ENCODE data around the gene ABL1.

ABL1 gene

DNA sequence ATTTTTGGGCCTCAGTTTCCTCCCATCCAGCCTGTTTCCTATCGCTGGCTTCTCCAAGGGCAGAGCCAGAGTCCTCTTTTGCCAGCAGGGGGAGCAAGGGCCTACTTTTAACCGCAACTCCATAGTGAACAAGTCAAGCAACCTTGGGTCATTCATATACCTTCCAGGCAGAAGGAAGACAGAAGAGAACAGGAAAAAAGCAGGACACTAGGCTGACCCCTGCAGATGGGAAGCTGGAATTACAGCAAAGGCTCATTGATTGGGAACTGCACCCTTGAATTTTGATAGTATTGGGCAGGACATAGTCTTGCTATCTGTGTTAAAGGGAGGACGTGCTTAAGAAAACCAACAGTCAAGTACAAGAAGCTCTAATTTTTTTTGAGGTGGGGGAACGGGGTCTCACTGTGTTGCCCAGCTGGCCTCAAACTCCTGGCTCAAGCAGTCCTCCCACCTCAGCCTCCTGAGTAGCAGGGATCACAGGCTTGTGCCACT, 31.5 kb downstream of the ABL1 start:
- peaks cover 47% of the 10 kb centered on the region for H3K36me3 ChIP-seq (ENCODE audit: control insufficient read depth, insufficient read depth, low read length)
- H3K4me1 ChIP-seq (ENCODE audit: control insufficient read depth, insufficient read depth, low read length), result no peaks in the 10 kb centered on the region
- no peaks in the 10 kb centered on the region for H3K9me3 ChIP-seq (ENCODE audit: control insufficient read depth, insufficient read depth, low read depth, low read length)
- H3K9ac ChIP-seq (ENCODE audit: low read length), result no peak overlapping the region
- no peak overlapping the region for H3K27ac ChIP-seq (ENCODE audit: low read depth, low read length)
- no peaks in the 10 kb centered on the region for H3K27me3 ChIP-seq (ENCODE audit: control insufficient read depth, insufficient read depth, low read length)
- no peak overlapping the region for H3K4me3 ChIP-seq (ENCODE audit: low read depth, low read length)

DNA sequence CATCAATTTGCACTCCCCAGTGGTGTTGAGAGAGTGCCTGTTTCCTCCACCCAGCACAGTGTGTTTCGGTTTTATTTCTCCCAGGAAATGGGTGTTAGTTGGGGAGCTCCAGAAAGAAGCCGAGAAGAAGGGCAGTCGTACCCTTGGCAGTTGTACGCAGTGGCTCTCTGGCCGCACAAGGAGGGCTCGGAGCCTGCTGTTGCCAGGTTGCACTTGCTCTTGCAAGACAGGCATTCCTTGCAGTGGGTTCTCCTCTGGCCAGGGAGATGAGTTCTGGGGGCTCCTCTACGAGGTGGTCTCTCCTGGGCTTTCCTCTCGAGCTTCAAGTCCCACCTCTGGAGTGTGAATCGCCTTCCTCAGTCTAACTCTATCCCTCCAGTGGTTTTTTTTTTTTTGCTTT, 32.5 kb downstream of the ABL1 start:
- Histone ChIP-seq H3K27me3 (ENCODE audit: control insufficient read depth, insufficient read depth, low read length) (no peaks in the 10 kb centered on the region), H3K27ac (ENCODE audit: low read depth, low read length) (no peak overlapping the region), H3K36me3 (ENCODE audit: control insufficient read depth, insufficient read depth, low read length) (peaks cover 52% of the 10 kb centered on the region), H3K4me3 (ENCODE audit: low read depth, low read length) (no peak overlapping the region), H3K9ac (ENCODE audit: low read length) (no peak overlapping the region), H3K9me3 (ENCODE audit: control insufficient read depth, insufficient read depth, low read depth, low read length) (no peaks in the 10 kb centered on the region), H3K4me1 (ENCODE audit: control insufficient read depth, insufficient read depth, low read length) (no peaks in the 10 kb centered on the region)

DNA sequence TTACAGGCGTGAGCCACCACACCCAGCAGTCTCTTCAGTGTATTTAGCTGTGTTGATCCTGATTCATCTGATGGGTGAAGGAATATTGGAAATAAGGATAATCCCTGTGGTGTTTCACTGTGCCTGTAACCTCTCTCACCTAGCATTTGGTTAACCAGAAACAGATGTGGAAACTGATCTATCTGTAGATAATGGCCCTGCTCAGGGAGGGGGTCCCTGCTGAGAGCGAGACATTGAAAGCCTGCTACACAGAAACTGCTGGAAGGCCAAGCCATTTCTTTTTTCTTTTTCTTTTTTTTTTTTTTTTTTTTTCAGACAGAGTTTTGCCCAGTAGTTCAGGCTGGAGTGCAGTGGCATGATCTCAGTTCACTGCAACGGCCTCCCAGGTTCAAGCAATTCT, 33.2 kb downstream of the ABL1 start:
- H3K27ac ChIP-seq (ENCODE audit: low read depth, low read length), result no peak overlapping the region
- no peak overlapping the region for H3K9ac ChIP-seq (ENCODE audit: low read length)
- no peak overlapping the region for H3K4me3 ChIP-seq (ENCODE audit: low read depth, low read length)
- H3K27me3 ChIP-seq (ENCODE audit: control insufficient read depth, insufficient read depth, low read length), result no peaks in the 10 kb centered on the region
- peaks cover 52% of the 10 kb centered on the region for H3K36me3 ChIP-seq (ENCODE audit: control insufficient read depth, insufficient read depth, low read length)
- no peaks in the 10 kb centered on the region for H3K4me1 ChIP-seq (ENCODE audit: control insufficient read depth, insufficient read depth, low read length)
- no peaks in the 10 kb centered on the region for H3K9me3 ChIP-seq (ENCODE audit: control insufficient read depth, insufficient read depth, low read depth, low read length)

DNA sequence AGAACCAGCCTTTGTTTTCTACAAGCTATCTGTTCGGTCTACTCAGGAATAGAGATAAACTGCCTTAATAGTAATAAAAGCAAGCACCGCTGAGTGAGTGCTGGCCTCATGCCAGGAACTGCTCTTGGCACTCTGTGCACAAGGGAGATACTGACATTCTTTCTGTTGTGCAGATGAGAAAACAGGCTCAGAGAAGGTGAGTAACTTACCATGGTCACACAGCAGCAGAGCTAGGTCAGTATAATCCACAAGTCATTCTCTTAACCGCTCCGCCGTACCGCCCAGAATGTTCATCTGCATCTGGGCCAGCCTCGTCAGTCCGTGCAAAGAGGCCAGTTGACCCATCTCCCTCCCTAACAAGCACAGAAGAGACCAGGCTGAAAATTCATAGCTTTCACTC, 34.2 kb downstream of the ABL1 start:
- Histone ChIP-seq H3K4me3 (ENCODE audit: low read depth, low read length) (no peak overlapping the region), H3K9me3 (ENCODE audit: control insufficient read depth, insufficient read depth, low read depth, low read length) (no peaks in the 10 kb centered on the region), H3K27ac (ENCODE audit: low read depth, low read length) (no peak overlapping the region), H3K4me1 (ENCODE audit: control insufficient read depth, insufficient read depth, low read length) (no peaks in the 10 kb centered on the region), H3K36me3 (ENCODE audit: control insufficient read depth, insufficient read depth, low read length) (peaks cover 56% of the 10 kb centered on the region), H3K9ac (ENCODE audit: low read length) (no peak overlapping the region), H3K27me3 (ENCODE audit: control insufficient read depth, insufficient read depth, low read length) (no peaks in the 10 kb centered on the region)

DNA sequence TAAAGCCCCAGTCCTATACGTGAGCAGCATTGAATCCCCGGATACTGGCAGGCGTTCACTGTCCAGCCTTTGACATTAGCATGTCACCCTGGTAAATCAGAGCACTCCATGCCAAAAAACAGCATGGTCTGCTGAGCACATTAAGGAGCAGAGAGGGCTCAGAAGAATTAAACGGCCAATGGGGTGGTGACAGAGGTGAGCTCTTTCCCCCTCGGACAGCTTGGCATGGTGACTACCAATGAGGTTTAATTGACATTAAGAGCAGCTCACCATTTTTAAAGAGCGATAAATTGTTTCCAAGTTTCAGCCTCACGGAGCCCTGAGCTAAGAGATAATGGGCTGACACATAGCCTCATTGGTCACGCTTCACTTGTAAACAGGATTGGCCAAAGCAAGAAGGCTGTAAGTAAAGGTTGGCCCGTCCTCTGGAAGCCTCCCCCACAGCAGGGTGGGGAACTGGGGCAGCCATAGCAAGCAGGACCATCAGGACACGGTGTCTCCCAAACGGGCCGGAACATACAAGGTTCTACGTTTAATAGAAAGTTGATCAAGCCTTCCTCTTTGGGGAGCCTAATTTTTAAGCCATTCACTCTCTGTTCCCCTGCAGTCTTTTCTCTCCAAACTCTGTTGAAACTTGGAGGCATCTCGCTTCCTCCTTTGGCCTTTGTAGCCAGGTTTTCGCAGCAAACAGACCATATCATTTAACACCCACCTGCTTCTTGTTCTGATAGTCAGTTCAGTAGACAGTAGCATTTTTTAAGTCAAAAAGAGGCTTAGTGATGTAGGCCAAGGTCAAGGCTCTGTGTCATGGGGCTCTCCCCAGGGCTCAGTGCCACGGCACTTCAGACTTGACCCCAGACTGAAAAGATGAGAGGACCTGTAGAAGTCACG, 35.7 kb downstream of the ABL1 start:
- H3K27me3 ChIP-seq (ENCODE audit: control insufficient read depth, insufficient read depth, low read length), result no peaks in the 10 kb centered on the region
- H3K9me3 ChIP-seq (ENCODE audit: control insufficient read depth, insufficient read depth, low read depth, low read length), result no peaks in the 10 kb centered on the region
- H3K4me3 ChIP-seq (ENCODE audit: low read depth, low read length), result no peak overlapping the region
- peaks cover 65% of the 10 kb centered on the region for H3K36me3 ChIP-seq (ENCODE audit: control insufficient read depth, insufficient read depth, low read length)
- no peak overlapping the region for H3K27ac ChIP-seq (ENCODE audit: low read depth, low read length)
- H3K4me1 ChIP-seq (ENCODE audit: control insufficient read depth, insufficient read depth, low read length), result no peaks in the 10 kb centered on the region
- H3K9ac ChIP-seq (ENCODE audit: low read length), result no peak overlapping the region

DNA sequence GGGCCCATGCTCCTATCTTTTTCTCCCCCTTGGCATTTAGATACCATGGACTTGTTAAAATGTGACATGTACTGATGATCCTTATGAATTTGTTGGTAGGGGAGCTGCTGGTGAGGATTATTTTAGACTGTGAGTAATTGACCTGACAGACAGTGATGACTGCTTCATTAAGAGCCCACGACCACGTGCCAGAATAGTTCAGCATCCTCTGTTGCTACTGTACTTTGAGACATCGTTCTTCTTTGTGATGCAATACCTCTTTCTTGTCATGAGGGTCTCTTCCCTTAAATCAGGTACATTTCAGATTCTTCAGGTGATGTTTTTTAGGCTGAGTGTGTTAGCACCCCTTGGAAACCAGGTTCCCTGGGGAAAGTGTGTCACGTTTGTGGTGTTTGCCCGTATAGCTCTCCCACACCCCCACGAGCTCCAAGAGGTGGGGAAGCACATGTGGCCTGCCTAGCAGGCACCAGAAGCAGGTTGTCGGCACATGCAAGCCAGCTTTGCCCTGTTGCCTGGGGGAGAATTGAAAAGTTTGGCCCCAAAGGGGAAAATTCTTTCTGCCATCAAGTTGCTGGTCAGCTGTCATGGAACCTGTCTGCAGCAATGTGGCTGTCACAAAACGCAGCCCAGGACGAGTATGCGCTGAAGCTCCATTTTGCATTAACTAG, 36.5 kb downstream of the ABL1 start:
- Histone ChIP-seq H3K36me3 (ENCODE audit: control insufficient read depth, insufficient read depth, low read length) (peaks cover 65% of the 10 kb centered on the region), H3K27me3 (ENCODE audit: control insufficient read depth, insufficient read depth, low read length) (no peaks in the 10 kb centered on the region), H3K4me1 (ENCODE audit: control insufficient read depth, insufficient read depth, low read length) (no peaks in the 10 kb centered on the region), H3K27ac (ENCODE audit: low read depth, low read length) (no peak overlapping the region), H3K9me3 (ENCODE audit: control insufficient read depth, insufficient read depth, low read depth, low read length) (no peaks in the 10 kb centered on the region), H3K4me3 (ENCODE audit: low read depth, low read length) (no peak overlapping the region), H3K9ac (ENCODE audit: low read length) (no peak overlapping the region)

DNA sequence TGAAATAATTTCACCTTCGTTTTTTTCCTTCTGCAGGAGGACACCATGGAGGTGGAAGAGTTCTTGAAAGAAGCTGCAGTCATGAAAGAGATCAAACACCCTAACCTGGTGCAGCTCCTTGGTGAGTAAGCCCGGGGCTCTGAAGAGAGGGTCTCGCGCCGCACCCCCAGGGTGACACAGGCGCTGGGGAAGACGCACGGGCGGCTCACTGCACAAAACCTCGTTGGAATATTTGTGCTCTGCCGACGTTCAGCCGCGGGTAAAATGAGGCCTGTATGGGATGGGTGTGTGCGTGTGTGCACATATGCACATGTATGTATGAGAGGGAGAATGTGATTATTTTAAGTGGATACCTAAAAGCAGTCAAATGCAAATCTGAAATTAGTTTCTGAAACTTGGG, 37.0 kb downstream of the ABL1 start:
- Histone ChIP-seq H3K4me1 (ENCODE audit: control insufficient read depth, insufficient read depth, low read length) (no peaks in the 10 kb centered on the region), H3K27ac (ENCODE audit: low read depth, low read length) (no peak overlapping the region), H3K27me3 (ENCODE audit: control insufficient read depth, insufficient read depth, low read length) (no peaks in the 10 kb centered on the region), H3K4me3 (ENCODE audit: low read depth, low read length) (no peak overlapping the region), H3K9me3 (ENCODE audit: control insufficient read depth, insufficient read depth, low read depth, low read length) (no peaks in the 10 kb centered on the region), H3K9ac (ENCODE audit: low read length) (no peak overlapping the region), H3K36me3 (ENCODE audit: control insufficient read depth, insufficient read depth, low read length) (peaks cover 68% of the 10 kb centered on the region)

DNA sequence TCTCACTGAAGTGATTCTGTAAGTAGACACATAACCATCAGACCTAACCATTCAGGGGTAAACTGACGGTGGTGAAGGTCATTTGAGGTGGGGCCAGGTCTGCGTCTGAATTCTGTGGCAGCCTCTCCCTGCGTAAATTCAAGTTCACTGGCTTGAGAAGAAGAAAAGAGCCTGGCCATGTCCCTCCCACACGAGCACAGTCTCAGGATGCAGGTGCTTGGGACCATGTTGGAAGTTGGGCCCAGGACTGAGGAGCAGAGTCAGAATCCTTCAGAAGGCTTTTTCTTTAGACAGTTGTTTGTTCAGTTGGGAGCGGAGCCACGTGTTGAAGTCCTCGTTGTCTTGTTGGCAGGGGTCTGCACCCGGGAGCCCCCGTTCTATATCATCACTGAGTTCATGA, 37.5 kb downstream of the ABL1 start:
- Histone ChIP-seq H3K27me3 (ENCODE audit: control insufficient read depth, insufficient read depth, low read length) (no peaks in the 10 kb centered on the region), H3K27ac (ENCODE audit: low read depth, low read length) (no peak overlapping the region), H3K9me3 (ENCODE audit: control insufficient read depth, insufficient read depth, low read depth, low read length) (no peaks in the 10 kb centered on the region), H3K4me3 (ENCODE audit: low read depth, low read length) (no peak overlapping the region), H3K36me3 (ENCODE audit: control insufficient read depth, insufficient read depth, low read length) (peaks cover 68% of the 10 kb centered on the region), H3K4me1 (ENCODE audit: control insufficient read depth, insufficient read depth, low read length) (no peaks in the 10 kb centered on the region), H3K9ac (ENCODE audit: low read length) (no peak overlapping the region)

DNA sequence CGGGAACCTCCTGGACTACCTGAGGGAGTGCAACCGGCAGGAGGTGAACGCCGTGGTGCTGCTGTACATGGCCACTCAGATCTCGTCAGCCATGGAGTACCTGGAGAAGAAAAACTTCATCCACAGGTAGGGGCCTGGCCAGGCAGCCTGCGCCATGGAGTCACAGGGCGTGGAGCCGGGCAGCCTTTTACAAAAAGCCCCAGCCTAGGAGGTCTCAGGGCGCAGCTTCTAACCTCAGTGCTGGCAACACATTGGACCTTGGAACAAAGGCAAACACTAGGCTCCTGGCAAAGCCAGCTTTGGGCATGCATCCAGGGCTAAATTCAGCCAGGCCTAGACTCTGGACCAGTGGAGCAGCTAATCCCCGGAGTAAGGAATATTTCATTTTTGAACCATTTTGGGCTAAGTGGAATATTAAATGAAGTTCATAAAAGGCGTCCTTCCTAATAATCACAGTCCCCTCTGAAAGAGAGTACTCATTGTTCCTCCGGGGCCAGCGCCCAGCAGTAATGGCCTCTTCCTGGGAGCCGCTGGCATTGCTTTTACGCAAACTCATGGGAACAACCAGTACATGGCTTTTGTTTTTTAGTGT, 38.0 kb downstream of the ABL1 start:
- peaks cover 68% of the 10 kb centered on the region for H3K36me3 ChIP-seq (ENCODE audit: control insufficient read depth, insufficient read depth, low read length)
- H3K27me3 ChIP-seq (ENCODE audit: control insufficient read depth, insufficient read depth, low read length), result no peaks in the 10 kb centered on the region
- no peaks in the 10 kb centered on the region for H3K4me1 ChIP-seq (ENCODE audit: control insufficient read depth, insufficient read depth, low read length)
- no peak overlapping the region for H3K9ac ChIP-seq (ENCODE audit: low read length)
- H3K27ac ChIP-seq (ENCODE audit: low read depth, low read length), result no peak overlapping the region
- no peak overlapping the region for H3K4me3 ChIP-seq (ENCODE audit: low read depth, low read length)
- no peaks in the 10 kb centered on the region for H3K9me3 ChIP-seq (ENCODE audit: control insufficient read depth, insufficient read depth, low read depth, low read length)

DNA sequence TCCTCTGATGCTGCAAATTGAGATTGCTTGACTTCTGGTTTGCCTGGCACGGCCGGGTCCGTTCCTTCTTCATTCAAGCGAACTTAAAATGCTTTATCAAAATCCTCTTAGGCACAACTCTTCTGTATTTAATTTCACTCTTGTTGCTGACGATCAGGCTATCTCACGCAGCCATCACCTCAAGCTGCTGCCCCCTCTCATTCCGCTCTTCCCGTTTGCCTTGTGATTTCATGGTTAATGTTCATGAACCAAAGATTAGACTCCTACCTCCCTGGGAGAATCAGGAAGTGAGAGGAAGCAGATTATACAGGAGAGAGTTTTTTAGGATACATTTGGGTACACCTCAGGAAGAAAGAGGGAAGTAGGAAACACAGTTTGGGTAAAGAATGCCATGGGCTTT, 38.9 kb downstream of the ABL1 start:
- no peaks in the 10 kb centered on the region for H3K9me3 ChIP-seq (ENCODE audit: control insufficient read depth, insufficient read depth, low read depth, low read length)

DNA sequence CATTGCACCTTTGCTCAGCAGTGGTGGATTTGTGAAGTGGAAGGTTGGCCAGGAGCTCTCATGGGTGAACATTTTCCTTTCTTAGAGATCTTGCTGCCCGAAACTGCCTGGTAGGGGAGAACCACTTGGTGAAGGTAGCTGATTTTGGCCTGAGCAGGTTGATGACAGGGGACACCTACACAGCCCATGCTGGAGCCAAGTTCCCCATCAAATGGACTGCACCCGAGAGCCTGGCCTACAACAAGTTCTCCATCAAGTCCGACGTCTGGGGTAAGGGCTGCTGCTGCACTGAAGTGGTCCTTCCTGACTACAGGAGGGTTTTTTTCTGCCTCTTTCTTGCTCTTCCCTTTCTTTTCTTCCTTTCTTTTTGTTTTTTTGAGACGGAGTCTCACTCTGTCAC, 39.7 kb downstream of the ABL1 start:
- Histone ChIP-seq H3K4me3 (ENCODE audit: low read depth, low read length) (no peak overlapping the region), H3K9me3 (ENCODE audit: control insufficient read depth, insufficient read depth, low read depth, low read length) (no peaks in the 10 kb centered on the region), H3K27ac (ENCODE audit: low read depth, low read length) (no peak overlapping the region), H3K9ac (ENCODE audit: low read length) (no peak overlapping the region), H3K27me3 (ENCODE audit: control insufficient read depth, insufficient read depth, low read length) (no peaks in the 10 kb centered on the region), H3K4me1 (ENCODE audit: control insufficient read depth, insufficient read depth, low read length) (no peaks in the 10 kb centered on the region), H3K36me3 (ENCODE audit: control insufficient read depth, insufficient read depth, low read length) (peaks cover 79% of the 10 kb centered on the region)

More for the DNA sequence above, 38.9 kb downstream of the ABL1 start:
- H3K27ac ChIP-seq (ENCODE audit: low read depth, low read length), result no peak overlapping the region
- no peak overlapping the region for H3K9ac ChIP-seq (ENCODE audit: low read length)
- H3K27me3 ChIP-seq (ENCODE audit: control insufficient read depth, insufficient read depth, low read length), result no peaks in the 10 kb centered on the region
- H3K4me1 ChIP-seq (ENCODE audit: control insufficient read depth, insufficient read depth, low read length), result no peaks in the 10 kb centered on the region
- no peak overlapping the region for H3K4me3 ChIP-seq (ENCODE audit: low read depth, low read length)
- H3K36me3 ChIP-seq (ENCODE audit: control insufficient read depth, insufficient read depth, low read length), result peaks cover 77% of the 10 kb centered on the region
